ENCODE data around the gene CDH23.

DNA sequence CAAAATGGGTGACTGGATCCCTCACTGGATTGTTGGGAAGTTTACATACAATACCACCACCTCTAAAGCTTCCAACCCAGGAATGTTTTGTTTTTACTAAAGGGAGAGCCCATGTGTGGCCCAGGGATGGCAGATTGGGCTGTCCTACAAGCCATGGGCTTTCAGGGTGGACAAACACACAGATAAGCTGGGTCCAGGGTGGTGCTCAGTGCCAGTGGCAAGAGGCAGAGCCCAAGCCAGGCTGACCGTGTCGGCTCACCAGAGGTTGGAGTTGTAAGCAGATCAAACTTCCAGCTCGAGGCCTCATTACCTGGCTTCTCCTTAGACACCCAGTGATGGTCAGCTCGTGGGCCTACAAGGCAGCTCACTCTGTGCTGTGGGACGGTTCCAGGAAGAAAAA, 52.3 kb downstream of the CDH23 start:
- TF ChIP-seq ZNF274 (IDR thresholded peaks at IDR 0.05; ENCODE audit: borderline replicate concordance, extremely low read depth, low read length) (no peak), ASH2L (IDR thresholded peaks at IDR 0.05; ENCODE audit: low read length) (no peak)
- TF ChIP-seq, protein P1, sequence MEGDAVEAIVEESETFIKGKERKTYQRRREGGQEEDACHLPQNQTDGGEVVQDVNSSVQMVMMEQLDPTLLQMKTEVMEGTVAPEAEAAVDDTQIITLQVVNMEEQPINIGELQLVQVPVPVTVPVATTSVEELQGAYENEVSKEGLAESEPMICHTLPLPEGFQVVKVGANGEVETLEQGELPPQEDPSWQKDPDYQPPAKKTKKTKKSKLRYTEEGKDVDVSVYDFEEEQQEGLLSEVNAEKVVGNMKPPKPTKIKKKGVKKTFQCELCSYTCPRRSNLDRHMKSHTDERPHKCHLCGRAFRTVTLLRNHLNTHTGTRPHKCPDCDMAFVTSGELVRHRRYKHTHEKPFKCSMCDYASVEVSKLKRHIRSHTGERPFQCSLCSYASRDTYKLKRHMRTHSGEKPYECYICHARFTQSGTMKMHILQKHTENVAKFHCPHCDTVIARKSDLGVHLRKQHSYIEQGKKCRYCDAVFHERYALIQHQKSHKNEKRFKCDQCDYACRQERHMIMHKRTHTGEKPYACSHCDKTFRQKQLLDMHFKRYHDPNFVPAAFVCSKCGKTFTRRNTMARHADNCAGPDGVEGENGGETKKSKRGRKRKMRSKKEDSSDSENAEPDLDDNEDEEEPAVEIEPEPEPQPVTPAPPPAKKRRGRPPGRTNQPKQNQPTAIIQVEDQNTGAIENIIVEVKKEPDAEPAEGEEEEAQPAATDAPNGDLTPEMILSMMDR (IDR thresholded peaks at IDR 0.05; ENCODE audit: control extremely low read depth in 1 of 3, insufficient read depth in 1 of 3, low read depth in 1 of 3, low read length in 3 of 3), result no peak
